Endothelial cell of umbilical vein (primary cell): ENCODE data around the gene EXOC6B. TPM values are rescaled to one million over a fixed set of nuclear protein-coding genes. Genes with fewer than 3 reads are reported as not detected.

Source experiments
- BruUV-seq: library from RNA; stranded (reverse); fragments of 400-500 nt; replicated peaks from 2 replicates; lab custom pipeline; 2021; lab: Mats Ljungman, UMichigan
- CTCF ChIA-PET: fragments of 300-600, 350-600 bp; sonication (Branson Sonifier 250); formaldehyde crosslinking; loops from one replicate; lab custom pipeline; 2021; ENCODE audit warnings: antibody characterized with exemption, inconsistent platforms; lab: Charles Lee
- POLR2A ChIA-PET: fragments of 300-600, 350-600 bp; sonication (Branson Sonifier 250); formaldehyde crosslinking; loops from one replicate; lab custom pipeline; 2021; ENCODE audit warnings: antibody characterized with exemption, inconsistent platforms; lab: Charles Lee
- DNase-seq: peaks from one replicate; pipeline ENCODE4 v3.0.0-alpha.2; 2011; ENCODE audit warnings: low read depth, low spot score
- FAIRE-seq: peaks from 2 replicates; lab custom pipeline; 2011; peaks lifted over from hg19 to GRCh38; lab: Jason Lieb, UNC
- H2AFZ ChIP-seq: 2 replicates; pipeline ENCODE4 v1.6.0; 2012; ENCODE audit warnings: low read depth, low read length, control low read depth, inconsistent platforms
- H3K27ac ChIP-seq: 2 replicates; pipeline ENCODE4 v1.5.1; 2011; ENCODE audit warnings: low read depth, mild to moderate bottlenecking, control low read depth, low read length, moderate library complexity; ENCODE audit not compliant: insufficient read depth
- H3K27me3 ChIP-seq, 2 experiments: 2 replicates each; pipeline versions ENCODE4 v1.6.0 to v1.6.1; 2011; ENCODE audit warnings: low read length in 2 of 2, mixed read lengths in 1 of 2; ENCODE audit not compliant: control insufficient read depth in 2 of 2, insufficient read depth in 2 of 2
- H3K36me3 ChIP-seq, 2 experiments: 2 replicates in 1 of 2; 3 replicates in 1 of 2; pipeline ENCODE4 v1.5.1; 2011; ENCODE audit warnings: low read length in 2 of 2, mild to moderate bottlenecking in 1 of 2, moderate library complexity in 1 of 2; ENCODE audit not compliant: control insufficient read depth in 2 of 2, insufficient read depth in 2 of 2; ENCODE audit errors: extremely low read depth in 1 of 2
- H3K4me1 ChIP-seq: 3 replicates; pipeline ENCODE4 v1.5.1; 2011; ENCODE audit warnings: mild to moderate bottlenecking, low read length; ENCODE audit not compliant: control insufficient read depth, insufficient read depth; ENCODE audit errors: extremely low read depth
- H3K4me2 ChIP-seq: 2 replicates; pipeline ENCODE4 v1.6.1; 2011; ENCODE audit warnings: low read length, control low read depth, mixed read lengths; ENCODE audit not compliant: insufficient read depth
- H3K4me3 ChIP-seq, 3 experiments: fragments of 200-600 bp in 1 of 3; sonication (generic), shearing (Covaris generic) in 1 of 3; replicated peaks in 1 of 3; 2 replicates each; pipeline ENCODE4 v1.5.1; 2011 to 2016; ENCODE audit warnings: control low read depth in 3 of 3, low read length in 3 of 3, mild to moderate bottlenecking in 2 of 3, inconsistent platforms in 1 of 3, low read depth in 1 of 3, moderate library complexity in 1 of 3; ENCODE audit not compliant: insufficient read depth in 1 of 3
- H3K79me2 ChIP-seq: 2 replicates; pipeline ENCODE4 v1.6.0; 2012; ENCODE audit warnings: low read length, inconsistent platforms; ENCODE audit not compliant: control insufficient read depth, insufficient read depth
- H3K9ac ChIP-seq: replicated peaks from 2 replicates; pipeline ENCODE3; 2011; ENCODE audit warnings: low read length, control low read depth; ENCODE audit not compliant: insufficient read depth; ENCODE audit errors: extremely low read depth
- H3K9me1 ChIP-seq: replicated peaks from 3 replicates; pipeline ENCODE4 v1.6.0; 2011; ENCODE audit warnings: mild to moderate bottlenecking, low read length; ENCODE audit not compliant: control insufficient read depth, insufficient read depth; ENCODE audit errors: extremely low read depth
- H3K9me3 ChIP-seq: replicated peaks from 2 replicates; pipeline ENCODE4 v1.5.1; 2012; ENCODE audit warnings: low read length, inconsistent platforms; ENCODE audit not compliant: control insufficient read depth, insufficient read depth
- H4K20me1 ChIP-seq: replicated peaks from 2 replicates; pipeline ENCODE3; 2011; ENCODE audit warnings: mild to moderate bottlenecking, low read length; ENCODE audit not compliant: control insufficient read depth, insufficient read depth; ENCODE audit errors: extremely low read depth
- CTCF ChIP-seq, 2 donors: IDR thresholded peaks; 1 replicate in 1 of 2; 2 replicates in 1 of 2; pipeline ENCODE4 v1.5.1; 2011; ENCODE audit warnings: low read length in 2 of 2, mild to moderate bottlenecking in 2 of 2, moderate library complexity in 2 of 2, control low read depth in 1 of 2, inconsistent platforms in 1 of 2, low read depth in 1 of 2; ENCODE audit not compliant: insufficient read depth in 1 of 2; ENCODE audit errors: extremely low read depth in 1 of 2
- EZH2 ChIP-seq: IDR thresholded peaks from 2 replicates; pipeline ENCODE4 v1.6.1; 2012; ENCODE audit warnings: borderline replicate concordance, low read depth, mild to moderate bottlenecking, moderate library complexity, low read length, inconsistent platforms; ENCODE audit not compliant: severe bottlenecking
- FOS ChIP-seq: IDR thresholded peaks from 2 replicates; pipeline ENCODE4 v1.6.1; 2011; ENCODE audit warnings: mild to moderate bottlenecking, low read length, moderate library complexity, borderline replicate concordance; ENCODE audit not compliant: insufficient read depth
- GATA2 ChIP-seq: IDR thresholded peaks from 2 replicates; pipeline ENCODE4 v1.7.0; 2011; ENCODE audit warnings: low read depth, mild to moderate bottlenecking, moderate library complexity, mixed read lengths, low read length; ENCODE audit not compliant: insufficient read length, insufficient read depth
- JUN ChIP-seq: IDR thresholded peaks from 2 replicates; pipeline ENCODE4 v1.6.1; 2011; ENCODE audit warnings: borderline replicate concordance, low read depth; ENCODE audit not compliant: insufficient read length, insufficient read depth
- MAX ChIP-seq: IDR thresholded peaks from 2 replicates; pipeline ENCODE4 v1.6.1; 2011; ENCODE audit not compliant: insufficient read depth, insufficient read length
- MYC ChIP-seq: IDR thresholded peaks from one replicate; pipeline ENCODE4 v1.6.1; 2011; ENCODE audit warnings: mild to moderate bottlenecking, low read depth, low read length
- POLR2A ChIP-seq: IDR thresholded peaks from 2 replicates; pipeline ENCODE4 v1.6.1; 2012; ENCODE audit warnings: low read depth, mild to moderate bottlenecking, control low read depth, low read length
- POLR2AphosphoS5 ChIP-seq: IDR thresholded peaks from 2 replicates; pipeline ENCODE4 v1.6.1; 2012; ENCODE audit warnings: low read depth, mild to moderate bottlenecking, control low read depth, low read length, moderate library complexity; ENCODE audit not compliant: insufficient read depth
- dilution Hi-C: fragments of 300-500 bp; cut with MboI; formaldehyde crosslinking; loops from one replicate; pipeline ENCODE4 v1.15.0; 2019; ENCODE audit warnings: low sequenced_read_pairs; ENCODE audit not compliant: extremely low pct_ligation_motif_present
- intact Hi-C: fragments of 100-400 bp; cut with micrococcal nuclease; formaldehyde crosslinking; loops from one replicate; pipeline ENCODE4 v1.10.0; 2022
- polyA plus RNA-seq, 4 experiments: library from polyadenylated mRNA; depleted of rRNA in 3 of 4; stranded (reverse) in 3 of 4; unstranded in 1 of 4; fragments of >200 nt; gene quantifications; 2 replicates each; pipeline versions ENCODE4 v1.2.1 to v1.2.3, GENCODE V29; 2011 to 2012; ENCODE audit warnings: missing spikeins in 1 of 4
- total RNA-seq: library from RNA; stranded (reverse); gene quantifications from 2 replicates; pipeline ENCODE4 v1.2.3, GENCODE V29; 2021

EXOC6B gene
- total and polyA plus RNA-seq, 2 donors (not counting 3 experiments of a cell fraction or from before 2014, with no cell fraction given) = 10.8 to 34.8 TPM

- ChIA-PET POLR2A (no interaction called here), CTCF (interaction anchor here (1.0 to 7.0 kb wide), 4 partner anchors 162 to 659 kb away, joined by 3 to 158 read pairs (median 55); no protein-coding TSS in a partner anchor)
- no peak for TF ChIP-seq FOS
- TF ChIP-seq POLR2A = no peak
- TF ChIP-seq CTCF (IDR thresholded peaks at IDR 0.05; ENCODE audit: extremely low read depth in 1 of 2, insufficient read depth in 1 of 2, low read depth in 1 of 2, low read length in 2 of 2) = no peak
- TF ChIP-seq GATA2 = no peak
- no peak for TF ChIP-seq MAX
- TF ChIP-seq EZH2 = no peak
- no peak for TF ChIP-seq POLR2AphosphoS5
- TF ChIP-seq MYC = no peak
- TF ChIP-seq JUN = no peak
- Histone ChIP-seq H3K79me2 (no peaks in the 10 kb centered on the region), H3K27ac (no peak overlapping the region), H3K4me3 (no peak overlapping the region), H3K9me1 (no peaks in the 10 kb centered on the region), H3K9ac (no peak overlapping the region), H3K9me3 (no peaks in the 10 kb centered on the region), H4K20me1 (no peaks in the 10 kb centered on the region), H3K36me3 (no peaks in the 10 kb centered on the region), H2AFZ (no peak overlapping the region), H3K4me1 (no peaks in the 10 kb centered on the region), H3K27me3 (no peaks in the 10 kb centered on the region), H3K4me2 (no peak overlapping the region)
- intact Hi-C loops = no loop called here
- BruUV-seq = no TSS peak
- dilution Hi-C loops = no loop called here
- FAIRE-seq = no peak
- DNase-seq = no peak
Observed at GRCh38 chr2:72583376-72583775, 242.5 kb downstream of the EXOC6B start.
